Measurements from ENCODE around the gene ERBB4.

Gene ERBB4

DNA sequence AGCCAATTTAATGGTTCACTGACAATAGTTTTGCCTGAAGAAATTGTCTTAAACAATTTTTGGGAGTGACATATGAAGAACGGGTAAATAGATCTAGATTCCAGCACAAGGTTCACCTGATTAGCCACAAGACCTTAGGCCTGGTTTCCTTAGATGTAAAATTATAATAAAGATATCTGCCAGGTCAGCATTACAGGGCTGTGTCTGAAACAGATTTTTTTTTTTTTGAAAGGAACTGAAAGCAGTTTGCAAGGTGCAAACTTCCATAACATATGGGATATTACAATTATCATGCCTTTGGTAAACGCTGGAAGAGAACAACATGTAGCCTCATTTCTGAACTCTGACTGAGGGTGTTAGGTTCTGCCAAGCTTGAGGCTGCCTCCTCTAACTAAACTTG is 599.4 kb downstream of the ERBB4 start:
- DNase-seq (ENCODE audit: low spot score) (no peak), FAIRE-seq (no peak)

DNA sequence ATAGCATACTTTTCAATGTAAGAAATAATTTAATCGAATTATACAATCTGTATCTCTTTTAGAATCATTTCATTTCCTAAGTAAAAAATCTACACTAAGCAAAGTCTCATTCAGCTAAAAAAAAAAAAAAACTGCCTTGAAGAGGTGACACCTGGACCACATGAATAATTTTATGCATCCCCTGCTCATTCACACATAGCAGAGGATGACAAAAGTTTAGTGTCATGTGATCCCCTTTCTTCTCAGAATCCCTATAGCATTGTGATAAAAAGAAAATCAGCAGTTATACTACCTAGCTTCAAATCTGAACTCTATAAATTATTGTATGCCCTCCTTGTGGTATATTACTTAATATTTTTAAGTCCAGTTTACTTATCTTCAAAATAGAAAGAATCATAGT is 603.8 kb downstream of the ERBB4 start:
- DNase-seq (ENCODE audit: low spot score) (no peak), FAIRE-seq (no peak)

DNA sequence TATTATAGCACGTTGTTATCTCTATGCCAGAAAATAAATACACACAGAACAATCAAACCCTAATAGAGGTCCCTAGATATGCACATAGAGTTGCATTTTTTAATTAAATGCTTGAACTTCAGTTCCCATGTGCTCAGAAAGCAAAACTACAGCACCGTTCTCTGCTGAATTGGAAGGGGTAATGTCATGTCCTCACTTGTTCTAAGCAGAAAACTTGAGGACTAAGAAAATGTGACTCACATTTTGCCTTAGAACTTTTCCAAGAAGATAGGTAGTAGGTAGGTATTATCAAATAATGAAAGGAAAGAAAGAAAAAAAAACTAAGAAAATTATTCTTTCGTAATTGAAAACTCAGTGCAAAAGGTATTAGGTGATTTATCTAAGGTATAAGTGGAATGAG is 607.3 kb downstream of the ERBB4 start:
- FAIRE-seq (no peak), DNase-seq (ENCODE audit: low spot score) (no peak)

DNA sequence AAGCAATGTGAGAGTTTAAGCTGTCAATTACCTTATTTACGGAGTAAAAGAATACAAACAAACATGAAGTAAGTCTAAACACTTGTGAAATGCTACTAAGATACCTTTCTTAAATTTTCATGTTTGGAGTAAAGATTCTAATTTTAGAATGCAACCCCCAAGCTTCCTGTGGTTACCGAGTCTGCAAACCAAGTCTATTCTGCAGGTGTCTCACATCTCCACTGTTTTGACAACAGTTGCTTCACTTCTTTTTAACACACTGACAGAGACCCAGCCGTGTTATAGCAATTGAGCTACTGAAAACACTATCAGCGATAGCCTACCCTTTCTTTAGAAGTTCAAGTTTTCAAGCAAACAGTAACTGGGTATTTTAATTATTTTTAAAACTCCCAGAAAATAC is 608.3 kb downstream of the ERBB4 start:
- no peak for FAIRE-seq

DNA sequence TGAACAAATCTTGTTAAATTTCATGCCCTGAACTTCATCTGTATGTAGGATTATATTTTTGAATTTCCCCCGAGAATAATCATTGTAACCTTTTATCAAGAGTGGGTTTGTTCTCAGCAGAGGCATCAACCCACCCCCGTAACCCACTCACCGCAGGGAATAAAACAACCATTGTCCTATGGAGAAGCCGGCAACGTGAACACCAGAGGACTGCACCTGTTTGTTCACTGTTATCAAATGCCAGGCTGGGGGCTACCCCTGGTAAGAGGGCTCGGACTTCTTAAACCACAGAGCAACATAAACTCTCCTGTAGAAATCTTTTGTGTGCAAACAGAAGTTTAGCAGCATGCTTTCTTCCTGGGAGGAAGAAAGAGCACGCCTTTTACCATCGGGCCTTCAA is 610.4 kb downstream of the ERBB4 start:
- DNase-seq (ENCODE audit: low spot score) (no peak), FAIRE-seq (no peak)

More for the DNA sequence above, 608.3 kb downstream of the ERBB4 start:
- no peak for DNase-seq (ENCODE audit: low spot score)

DNA sequence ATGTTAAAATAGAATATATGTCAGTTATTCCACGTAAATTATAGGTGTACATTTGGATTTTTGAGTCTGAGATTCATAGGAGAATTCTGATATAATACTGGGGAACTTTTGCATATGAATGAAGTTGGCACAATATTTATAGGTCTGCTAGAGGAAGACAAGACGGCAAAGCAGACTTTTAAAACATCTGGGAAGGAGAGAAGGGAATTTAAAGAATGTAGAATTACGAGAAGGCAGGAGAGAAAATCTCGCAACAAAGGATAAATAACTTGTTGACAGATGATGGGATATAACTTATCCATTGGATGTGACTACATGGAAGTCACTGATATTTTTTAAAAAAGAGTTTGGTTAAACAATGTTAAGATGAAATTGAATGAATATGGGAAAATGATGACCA is 615.6 kb downstream of the ERBB4 start:
- DNase-seq (ENCODE audit: low spot score) (no peak), FAIRE-seq (no peak)

DNA sequence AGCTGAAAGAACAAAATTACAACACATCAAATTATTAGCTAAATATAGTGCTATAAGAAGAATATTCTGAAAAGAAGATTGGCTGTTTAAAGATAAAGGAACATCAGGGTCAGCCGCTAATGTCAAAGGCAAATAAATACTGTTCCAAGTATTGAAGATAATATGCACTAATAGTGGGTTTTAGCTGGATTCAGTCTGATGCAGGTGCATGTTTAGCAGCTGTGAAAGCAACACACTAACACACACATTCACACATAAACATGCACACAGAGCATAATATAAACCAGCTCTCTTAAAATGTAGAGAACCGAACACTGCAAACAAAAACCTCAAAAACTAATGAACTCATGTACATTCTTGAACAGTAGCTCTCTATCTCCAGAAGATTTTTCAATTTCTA is 634.6 kb downstream of the ERBB4 start:
- FAIRE-seq, result no peak
- DNase-seq (ENCODE audit: low spot score), result no peak

DNA sequence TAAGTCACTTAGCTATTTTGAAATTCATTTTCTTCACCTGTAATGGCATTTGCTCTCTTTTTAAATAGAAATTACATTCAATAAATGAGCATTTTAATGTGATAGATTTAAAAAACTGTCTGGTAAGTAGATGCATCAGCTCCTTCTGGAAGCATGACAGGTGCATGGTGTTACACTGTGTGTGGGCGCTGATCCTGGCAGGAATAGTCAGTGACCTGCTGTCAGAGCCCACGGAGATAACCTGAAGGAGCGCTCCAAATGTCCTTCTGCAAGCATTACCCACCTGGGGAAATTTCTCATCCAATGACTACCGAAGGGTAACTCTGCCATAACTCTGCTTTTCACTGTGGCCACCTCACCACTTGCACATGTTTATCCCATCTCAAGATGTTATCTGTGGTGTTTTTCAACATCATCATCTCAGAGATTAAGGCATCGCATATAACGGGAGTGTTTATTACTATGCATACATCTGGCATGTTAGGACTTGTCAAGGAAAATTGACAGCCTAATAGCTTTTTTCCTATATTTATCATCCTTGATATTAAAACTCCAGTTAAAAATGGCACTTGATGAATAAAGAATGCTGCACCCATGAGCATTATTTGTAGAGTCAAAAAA is 637.3 kb downstream of the ERBB4 start:
- FAIRE-seq (no peak), DNase-seq (ENCODE audit: low spot score) (no peak)

DNA sequence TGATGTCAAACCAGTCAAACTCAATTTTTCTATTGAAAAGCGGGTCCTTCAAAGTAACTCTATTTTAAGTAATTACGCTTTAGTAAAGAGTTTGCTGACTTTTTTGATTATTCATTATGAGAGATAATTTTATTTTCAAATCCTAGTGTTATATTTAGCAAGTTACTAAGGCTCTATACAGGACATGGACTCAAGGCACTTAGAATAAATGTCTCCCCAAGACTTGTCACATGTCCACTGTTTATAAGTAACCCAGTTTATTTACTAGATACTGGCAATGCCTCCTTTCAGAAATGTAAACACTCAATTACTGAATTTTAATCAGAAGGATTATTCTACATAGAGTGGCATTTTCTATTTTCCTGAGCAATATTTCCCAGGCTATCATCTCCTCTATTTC is 638.1 kb downstream of the ERBB4 start:
- no peak for DNase-seq (ENCODE audit: low spot score)
- no peak for FAIRE-seq

DNA sequence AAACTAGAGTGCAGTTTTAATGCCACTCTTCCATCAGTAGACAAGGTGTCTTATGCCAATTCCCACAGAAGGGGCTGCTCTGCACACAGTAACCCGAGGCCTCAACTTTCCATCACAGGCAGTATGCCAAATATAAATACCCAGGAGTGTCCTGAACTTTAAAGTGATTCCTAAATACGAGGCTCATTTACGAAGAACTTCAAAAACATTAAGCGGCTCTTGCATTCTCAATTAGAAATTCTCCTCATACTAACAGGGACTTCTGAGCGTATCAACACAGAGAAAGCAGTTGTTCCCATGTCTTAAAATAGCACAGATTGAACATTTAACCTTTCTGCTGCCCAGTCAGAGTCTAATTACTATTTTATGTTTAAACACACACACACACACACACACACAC is 638.6 kb downstream of the ERBB4 start:
- FAIRE-seq, result no peak
- DNase-seq (ENCODE audit: low spot score), result no peak

DNA sequence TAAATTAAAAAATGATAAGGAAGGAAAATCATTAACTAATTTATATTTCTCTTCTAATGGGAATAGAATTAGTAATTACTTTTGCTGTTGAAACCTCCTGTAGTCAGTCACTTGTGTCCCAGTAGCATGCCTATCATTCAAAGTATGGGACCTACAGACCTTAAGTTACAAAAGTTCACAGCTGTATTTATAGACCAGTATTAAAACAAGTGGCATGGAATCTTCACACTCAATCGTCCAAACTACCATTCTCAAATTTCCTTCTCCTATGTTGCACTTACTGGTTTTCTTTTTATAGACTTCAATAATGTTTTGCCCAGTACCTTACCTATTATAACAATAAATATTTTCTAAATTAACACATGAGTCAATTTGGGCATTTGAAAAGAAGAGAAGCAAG is 639.9 kb downstream of the ERBB4 start:
- no peak for DNase-seq (ENCODE audit: low spot score)
- FAIRE-seq, result no peak

DNA sequence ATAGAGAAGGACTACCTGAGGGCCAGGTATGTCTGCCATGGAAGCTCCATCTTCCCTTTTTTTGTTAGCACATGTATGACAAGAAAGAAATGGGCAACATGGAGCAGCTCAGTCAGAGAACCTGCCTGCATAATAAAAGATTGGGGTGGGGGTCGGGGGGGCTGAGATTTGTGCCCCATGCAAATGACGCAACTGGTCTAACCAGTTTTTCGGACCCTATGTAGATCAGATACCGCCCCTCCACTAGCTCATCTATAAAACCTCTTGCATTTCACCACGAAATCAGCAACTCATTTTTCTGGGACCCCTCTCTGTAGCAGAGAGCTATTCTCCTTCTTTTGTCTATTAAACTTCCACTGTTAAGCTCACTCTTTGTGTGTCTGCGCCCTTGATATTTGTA is 657.2 kb downstream of the ERBB4 start:
- FAIRE-seq (no peak), DNase-seq (ENCODE audit: low spot score) (no peak)

DNA sequence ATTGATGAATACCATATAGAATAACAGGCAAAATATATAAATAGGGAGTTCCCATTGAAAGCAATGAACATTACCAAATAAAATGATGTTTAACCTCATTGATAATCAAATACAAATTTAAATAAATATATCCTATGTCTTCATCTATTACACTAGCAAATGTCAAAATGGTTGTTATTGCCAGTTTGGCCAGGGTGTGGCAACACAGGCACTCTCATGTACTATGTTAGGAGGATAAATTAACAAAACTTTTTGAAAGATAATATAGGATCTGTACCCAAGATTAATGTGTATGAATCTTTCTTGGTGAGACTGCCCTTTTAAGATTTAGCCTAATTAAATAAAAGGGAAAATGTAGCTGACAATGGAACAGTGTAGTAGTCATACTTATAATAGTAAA is 659.3 kb downstream of the ERBB4 start:
- DNase-seq (ENCODE audit: low spot score) (no peak), FAIRE-seq (no peak)

DNA sequence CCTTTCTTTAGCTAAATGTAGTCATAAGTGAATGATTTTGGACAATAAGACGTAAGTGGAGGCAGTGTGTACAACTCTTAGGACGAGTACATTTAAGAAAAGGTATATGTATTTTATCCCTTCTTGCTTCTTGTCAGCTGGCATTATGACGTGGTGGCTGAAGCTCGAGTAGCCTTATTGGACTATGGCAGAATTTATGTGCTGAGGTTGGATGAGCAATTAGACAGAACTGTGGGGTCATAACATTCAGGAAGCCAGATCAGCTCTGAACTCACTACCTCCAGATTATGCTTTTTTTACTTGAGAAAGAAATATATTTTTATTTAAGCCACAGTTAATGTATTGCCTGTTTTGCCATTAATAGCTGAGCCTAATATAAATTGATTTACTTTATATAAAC is 661.5 kb downstream of the ERBB4 start:
- DNase-seq (ENCODE audit: low spot score), result no peak
- no peak for FAIRE-seq

DNA sequence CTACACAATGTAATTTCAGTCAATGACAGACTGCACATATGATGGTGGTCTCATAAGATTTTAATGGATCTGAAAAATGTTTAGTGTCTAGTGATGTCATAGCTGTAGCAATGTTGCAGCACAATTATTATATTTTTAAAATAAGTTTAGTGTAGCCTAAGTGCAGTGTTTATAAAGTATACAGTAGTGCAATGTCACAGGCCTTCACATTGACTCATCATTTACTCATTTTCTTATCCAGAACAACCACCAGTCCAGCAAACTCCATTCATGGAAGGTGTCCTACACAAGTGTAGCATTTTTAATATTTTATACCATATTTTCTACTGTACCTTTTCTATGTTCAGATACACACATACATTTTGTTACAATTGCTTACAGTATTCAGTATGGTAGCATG is 663.1 kb downstream of the ERBB4 start:
- FAIRE-seq (no peak), DNase-seq (ENCODE audit: low spot score) (no peak)

DNA sequence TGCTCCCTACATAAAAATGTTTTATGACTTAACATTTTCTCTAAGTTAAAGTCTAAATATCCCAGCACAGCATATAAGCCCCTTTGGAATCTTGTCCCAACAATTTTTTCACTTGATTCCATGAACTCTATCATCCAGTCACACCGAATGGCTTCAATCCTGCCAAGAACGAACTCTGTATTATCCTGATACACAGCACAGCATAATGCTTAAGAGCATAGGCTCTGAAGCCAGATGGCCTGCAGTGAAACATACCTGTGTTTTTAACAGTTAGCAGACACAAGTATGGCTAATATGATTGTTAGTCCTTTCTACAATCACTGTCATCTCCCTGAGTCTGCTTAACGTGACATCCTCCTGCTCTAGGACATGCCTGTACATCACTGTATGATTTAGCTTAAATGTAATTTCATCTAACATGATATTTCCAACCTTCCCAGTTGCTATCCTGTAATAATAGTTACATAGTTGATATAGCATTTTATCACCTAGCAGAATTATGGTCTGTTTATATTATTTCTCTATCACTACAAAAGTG is 669.5 kb downstream of the ERBB4 start:
- DNase-seq (ENCODE audit: low spot score), result no peak
- no peak for FAIRE-seq

DNA sequence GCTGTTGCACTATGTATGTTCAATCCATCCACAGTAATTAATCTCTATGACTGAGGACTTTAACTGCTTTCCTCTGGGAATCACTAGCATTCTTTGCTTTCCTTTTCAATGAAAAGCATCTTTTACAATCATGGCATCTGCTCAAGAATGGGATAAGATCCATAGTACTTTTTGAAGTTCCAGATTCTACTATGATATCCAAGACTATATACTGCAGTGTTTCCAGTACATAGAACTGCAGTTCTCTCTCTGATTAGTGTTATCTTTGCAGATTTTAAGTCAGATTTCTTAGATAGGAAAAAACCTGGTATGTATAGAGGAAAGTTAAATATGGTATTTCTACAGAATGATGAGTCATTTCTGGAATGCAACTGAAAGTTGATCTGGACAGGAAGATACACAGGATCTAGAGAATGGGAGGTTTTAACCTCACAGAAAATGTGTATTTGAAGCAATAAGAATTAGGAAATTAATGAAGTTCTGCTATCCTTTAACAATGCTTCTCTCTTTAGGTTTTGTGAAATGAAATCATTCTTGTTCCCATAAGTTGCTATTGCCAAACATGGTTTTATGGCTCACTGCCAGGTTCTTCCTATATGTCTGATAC is 670.7 kb downstream of the ERBB4 start:
- FAIRE-seq (no peak), DNase-seq (ENCODE audit: low spot score) (no peak)

DNA sequence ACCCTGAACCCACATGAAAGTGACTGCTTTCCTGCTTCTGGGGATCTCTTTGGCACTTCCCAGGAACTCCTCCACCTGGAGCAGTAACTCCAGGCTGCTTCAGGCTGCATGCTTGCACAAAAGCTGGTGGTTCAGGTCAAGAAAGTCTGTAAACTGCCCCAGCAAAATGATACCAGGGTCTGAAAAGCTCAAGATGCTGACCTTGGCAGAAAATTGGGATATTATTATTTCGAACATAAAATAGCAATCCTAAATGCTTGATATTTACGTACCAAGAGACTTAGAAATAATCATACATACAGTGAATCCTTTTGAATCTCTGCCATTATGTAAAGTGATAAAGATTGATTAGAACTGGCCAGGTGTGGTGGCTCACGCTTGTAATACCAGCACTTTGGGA is 674.3 kb downstream of the ERBB4 start:
- FAIRE-seq, result no peak

DNA sequence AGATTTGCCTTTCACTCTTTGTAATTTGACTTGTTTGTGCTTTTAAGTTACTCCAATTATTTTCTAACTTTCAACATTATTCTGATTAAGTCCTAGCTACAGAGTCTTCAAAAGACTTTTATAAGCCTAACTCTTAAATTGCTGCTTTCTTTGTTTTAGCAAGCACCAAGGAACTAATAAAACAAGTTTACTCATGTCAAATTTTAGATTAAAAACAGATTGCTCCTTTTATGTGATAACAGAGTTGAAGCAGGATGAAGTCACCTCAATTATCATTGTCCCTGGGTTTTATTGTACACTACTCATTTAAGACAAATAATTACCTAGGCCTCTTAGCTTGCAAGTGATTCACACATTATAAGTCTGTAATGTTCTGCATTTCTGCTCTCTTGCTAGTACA is 678.4 kb downstream of the ERBB4 start:
- DNase-seq (ENCODE audit: low spot score), result no peak
- FAIRE-seq, result no peak

More for the DNA sequence above, 674.3 kb downstream of the ERBB4 start:
- no peak for DNase-seq (ENCODE audit: low spot score)

DNA sequence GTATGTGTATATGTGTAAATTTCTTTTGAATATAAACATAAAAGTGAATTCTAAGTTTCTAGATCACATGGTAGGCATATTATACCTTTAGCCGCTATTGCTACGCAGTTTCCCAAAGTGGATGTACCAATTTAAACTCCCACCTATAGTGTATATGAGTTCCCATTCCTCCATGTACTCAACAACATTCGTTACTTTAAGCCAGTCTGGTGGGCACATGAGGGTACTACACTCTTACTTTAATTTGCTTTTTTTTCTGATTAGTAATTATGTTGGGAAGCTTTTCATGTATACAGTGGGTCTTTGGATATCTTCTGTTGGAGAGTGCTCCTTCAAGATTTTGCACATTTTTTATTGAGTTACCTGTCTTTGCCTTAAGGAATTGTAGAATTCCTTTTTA is 683.8 kb downstream of the ERBB4 start:
- DNase-seq (ENCODE audit: low spot score), result no peak
- FAIRE-seq, result no peak

DNA sequence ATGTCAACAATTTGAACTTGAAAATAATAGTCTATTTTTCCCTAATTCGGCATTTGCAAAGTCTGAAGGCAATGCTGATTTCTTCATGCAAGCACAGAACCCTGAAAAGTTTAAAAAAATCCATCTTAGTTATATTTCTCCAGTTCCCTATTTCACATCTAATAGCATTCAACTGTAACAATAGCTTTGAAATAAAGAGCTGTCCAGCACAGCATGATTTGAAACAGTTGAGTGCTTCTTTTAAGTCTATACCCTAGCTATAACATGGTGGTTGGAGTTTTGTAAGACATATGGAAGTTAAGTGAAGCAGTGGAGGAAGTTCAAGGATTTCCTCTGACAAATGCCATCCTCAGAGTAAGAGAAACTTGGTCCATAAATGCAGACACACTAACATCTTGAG is 691.9 kb downstream of the ERBB4 start:
- no peak for FAIRE-seq

DNA sequence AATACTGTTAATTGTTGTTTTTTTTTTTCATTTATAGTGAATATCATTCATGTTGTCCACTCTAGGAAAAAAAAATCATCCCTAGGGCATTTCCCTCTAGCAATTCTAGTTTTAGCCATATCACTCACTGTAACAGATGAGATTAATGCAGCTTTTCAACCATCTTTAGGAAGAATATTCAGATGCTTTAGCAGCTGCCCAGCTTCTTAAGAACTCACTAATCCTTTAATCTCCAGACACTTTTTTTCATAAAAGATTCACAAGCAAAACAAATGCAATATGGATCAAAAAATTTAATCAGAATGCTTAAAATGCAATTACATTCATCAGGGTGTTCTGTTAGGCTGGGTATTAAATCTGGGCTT is 692.6 kb downstream of the ERBB4 start:
- DNase-seq (ENCODE audit: low spot score) (no peak), FAIRE-seq (no peak)

More for the DNA sequence above, 691.9 kb downstream of the ERBB4 start:
- DNase-seq (ENCODE audit: low spot score), result no peak

DNA sequence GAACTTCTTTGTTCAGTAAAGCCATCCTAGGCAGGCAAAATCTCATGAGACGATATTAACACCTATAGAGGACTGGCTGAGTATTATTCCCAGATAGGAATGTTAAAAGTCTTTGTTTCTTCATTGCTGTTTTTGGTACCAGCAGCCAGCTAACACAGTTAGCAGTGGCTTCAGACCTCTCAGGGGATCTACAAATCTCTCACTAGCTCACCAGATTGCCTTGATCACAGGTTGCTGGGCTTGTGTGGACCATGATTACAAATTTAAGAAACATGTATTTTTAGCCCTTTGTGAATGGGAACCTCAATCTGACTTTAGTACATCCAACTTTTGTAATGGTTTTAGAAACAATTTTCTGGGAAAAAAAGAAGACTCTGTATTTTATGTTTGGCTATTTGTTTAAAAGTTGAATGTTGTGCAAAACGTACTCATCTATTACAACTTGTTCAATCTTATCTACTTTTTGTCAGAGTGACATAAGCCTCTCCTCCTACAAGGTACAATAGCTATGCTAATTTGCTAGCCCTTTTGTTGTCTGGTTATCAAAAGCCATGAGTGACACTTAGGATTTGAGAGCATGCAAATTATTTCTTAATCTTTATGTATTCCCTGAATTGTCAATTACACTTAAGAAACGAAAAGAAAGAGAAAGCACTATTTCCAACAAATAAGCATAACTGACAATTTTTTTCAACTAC is 693.1 kb downstream of the ERBB4 start:
- no peak for DNase-seq (ENCODE audit: low spot score)
- FAIRE-seq, result no peak
